Central memory CD8-positive, alpha-beta T cell (primary cell): Measurements from ENCODE around the gene PACSIN2.
"Not testable (repeated sequence)": the region's sequence is repeated elsewhere in the genome, so short reads cannot be mapped to it uniquely, and the experiment has no call there.

Experiments used
- ATAC-seq: fragments of 150-1000 bp; cut with Tn5 transposase; replicated peaks from 2 replicates; pipeline ENCODE4 v1.10.0; 2022; ENCODE audit warnings: mild to moderate bottlenecking, moderate FRiP score, moderate number of reproducible peaks; ENCODE audit not compliant: poor library complexity, severe bottlenecking; ENCODE audit errors: extremely low read depth
- DNase-seq, 2 donors: peaks; one replicate each; pipeline ENCODE4 v3.0.0; 2021; ENCODE audit warnings: low spot score in 2 of 2
- H3K27ac Mint-ChIP-seq: one replicate; pipeline ENCODE4 v1.8.0; 2022; ENCODE audit warnings: low read depth, mild to moderate bottlenecking, moderate library complexity, mixed read lengths
- H3K27me3 Mint-ChIP-seq: one replicate; pipeline ENCODE4 v1.8.0; 2022; ENCODE audit warnings: mixed read lengths
- H3K36me3 Mint-ChIP-seq: one replicate; pipeline ENCODE4 v1.8.0; 2022; ENCODE audit warnings: mild to moderate bottlenecking, moderate library complexity, mixed read lengths; ENCODE audit not compliant: insufficient read depth
- H3K4me1 Mint-ChIP-seq: one replicate; pipeline ENCODE4 v1.8.0; 2022; ENCODE audit warnings: mixed read lengths
- H3K4me3 Mint-ChIP-seq: one replicate; pipeline ENCODE4 v1.8.0; 2022; ENCODE audit warnings: mild to moderate bottlenecking, moderate library complexity, mixed read lengths
- H3K9me3 Mint-ChIP-seq: one replicate; pipeline ENCODE4 v1.8.0; 2022; ENCODE audit warnings: mixed read lengths

Gene PACSIN2

DNA sequence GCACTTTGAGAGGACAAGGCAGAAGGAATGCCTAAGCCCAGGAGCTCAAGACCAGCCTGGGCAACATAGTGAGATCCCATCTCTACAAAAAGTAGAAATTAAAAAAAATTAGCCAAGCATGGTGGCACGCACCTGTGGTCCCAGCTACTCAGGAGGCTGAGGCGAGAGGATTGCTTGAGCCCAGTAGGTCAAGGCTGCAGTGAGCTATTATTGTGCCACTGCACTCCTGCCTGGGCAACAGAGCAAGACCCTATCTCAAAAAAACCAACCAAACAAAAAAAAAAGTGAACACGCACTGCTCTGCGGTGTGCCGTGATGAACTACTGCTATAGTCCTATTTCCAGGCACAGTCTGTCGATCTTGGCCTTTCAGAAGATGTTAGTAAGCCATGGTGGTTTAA is 97.6 kb downstream of the PACSIN2 start:
- peaks cover 36% of the 10 kb centered on the region for H3K4me1 Mint-ChIP-seq
- H3K27me3 Mint-ChIP-seq, result not testable (repeated sequence)

DNA sequence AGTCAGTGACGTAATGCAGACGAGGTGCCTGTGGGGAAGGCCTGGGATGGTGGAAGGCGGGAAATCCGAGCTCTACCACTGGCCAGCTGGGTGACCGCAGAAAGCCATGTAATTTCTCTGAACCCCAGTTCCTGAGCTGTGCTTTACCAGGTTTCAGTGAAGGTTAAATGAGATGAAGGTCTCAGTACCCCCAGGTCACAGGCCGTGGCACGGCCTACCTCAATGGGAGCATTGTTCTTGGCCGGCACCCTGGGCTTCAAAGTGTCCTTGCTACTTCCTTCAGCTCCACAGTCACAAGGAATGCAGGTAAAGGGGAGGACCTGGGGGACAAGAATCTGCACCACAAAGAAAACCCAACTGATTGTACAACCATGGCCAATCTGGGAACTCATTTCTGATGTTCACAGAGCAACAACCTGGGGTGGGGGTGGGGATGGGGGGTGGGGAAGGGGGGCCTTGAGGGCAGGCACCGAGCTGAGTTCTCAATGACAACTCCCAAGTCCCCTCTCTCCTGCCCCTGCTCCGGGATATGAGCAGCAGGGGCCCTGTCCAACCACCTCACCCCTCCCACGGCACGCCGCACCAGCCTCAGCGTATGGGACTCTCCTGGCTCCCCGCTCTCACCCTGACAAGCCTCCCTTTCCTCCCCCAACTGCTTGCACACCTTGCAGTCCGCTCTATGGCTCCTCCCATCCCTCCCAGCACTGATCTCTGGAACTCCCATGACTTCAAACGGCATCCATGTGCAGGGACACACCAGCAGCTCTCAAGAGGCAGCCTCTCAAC is 98.8 kb downstream of the PACSIN2 start:
- Mint-ChIP-seq H3K4me1 (peaks cover 31% of the 10 kb centered on the region), H3K4me3 (no peak overlapping the region), H3K27me3 (no peaks in the 10 kb centered on the region), H3K27ac (no peak overlapping the region), H3K9me3 (no peaks in the 10 kb centered on the region), H3K36me3 (peaks cover 12% of the 10 kb centered on the region)
- DNase-seq, result no peak
- ATAC-seq, result no peak

More for the DNA sequence above, 97.6 kb downstream of the PACSIN2 start:
- H3K36me3 Mint-ChIP-seq, DNase-seq, H3K27ac Mint-ChIP-seq, H3K4me3 Mint-ChIP-seq, ATAC-seq, H3K9me3 Mint-ChIP-seq: not testable (repeated sequence)

DNA sequence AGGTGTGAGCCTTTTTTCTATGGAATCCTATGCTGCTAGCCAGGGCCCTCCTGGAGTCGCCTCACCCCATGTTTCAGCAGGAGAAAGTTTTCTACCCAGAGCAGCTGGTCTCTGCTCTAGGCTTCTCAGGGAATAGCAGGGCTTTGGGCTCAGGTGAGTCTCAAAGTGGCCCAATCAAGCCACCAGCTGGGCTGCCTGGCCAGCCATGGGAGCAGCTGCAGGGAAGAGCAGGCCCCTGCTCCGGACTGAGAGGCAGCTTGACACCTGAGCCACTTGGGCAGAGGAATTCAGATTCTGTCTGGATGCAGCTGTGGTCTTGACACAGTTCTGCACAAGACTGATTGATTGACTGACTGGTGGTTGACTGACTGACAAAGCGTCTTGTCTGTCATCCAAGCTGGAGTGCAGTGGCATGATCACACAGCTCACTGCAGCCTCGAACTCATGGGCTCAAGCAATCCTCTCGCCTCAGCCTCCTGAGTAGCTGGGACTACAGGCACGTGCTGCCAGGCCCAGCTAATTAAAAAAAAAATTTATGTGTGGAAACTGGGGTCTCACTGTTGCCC is 100.4 kb downstream of the PACSIN2 start:
- ATAC-seq, result no peak
- Mint-ChIP-seq H3K27me3 (no peaks in the 10 kb centered on the region), H3K36me3 (peaks cover 10% of the 10 kb centered on the region), H3K4me3 (no peak overlapping the region), H3K9me3 (no peaks in the 10 kb centered on the region), H3K4me1 (peaks cover 24% of the 10 kb centered on the region), H3K27ac (no peak overlapping the region)
- no peak for DNase-seq

DNA sequence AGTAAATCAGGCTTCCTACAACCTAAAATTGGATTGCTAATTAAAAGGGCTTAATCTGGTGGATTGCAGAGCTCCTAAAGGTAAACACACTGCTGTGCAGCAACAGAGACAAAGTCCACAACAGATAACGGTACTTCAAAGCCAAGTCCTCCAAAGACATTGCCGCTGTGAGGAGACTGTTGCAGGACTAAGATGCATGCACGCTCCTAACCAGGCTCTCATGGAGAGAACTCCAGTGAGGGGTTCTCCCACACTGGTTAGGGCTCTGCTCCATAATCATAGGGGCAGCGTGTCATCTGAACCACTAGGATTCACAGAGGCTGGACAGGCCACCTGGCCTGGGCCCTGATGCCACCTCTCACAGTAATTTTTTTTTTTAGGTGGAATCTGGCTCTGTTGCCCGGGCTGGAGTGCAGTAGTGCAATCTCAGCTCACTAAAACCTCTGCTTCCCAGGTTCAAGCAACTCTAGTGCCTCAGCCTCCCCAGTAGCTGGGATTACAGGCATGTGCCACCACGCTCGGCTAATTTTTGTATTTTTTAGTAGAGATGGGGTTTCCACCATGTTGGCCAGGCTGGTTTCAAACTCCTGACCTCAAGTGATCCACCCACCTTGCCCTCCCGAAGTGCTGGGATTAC is 101.0 kb downstream of the PACSIN2 start:
- Mint-ChIP-seq H3K9me3 (no peaks in the 10 kb centered on the region), H3K36me3 (peaks cover 11% of the 10 kb centered on the region), H3K4me1 (peaks cover 24% of the 10 kb centered on the region), H3K27ac (no peak overlapping the region), H3K4me3 (no peak overlapping the region), H3K27me3 (no peaks in the 10 kb centered on the region)
- DNase-seq (no peak), ATAC-seq (no peak)

DNA sequence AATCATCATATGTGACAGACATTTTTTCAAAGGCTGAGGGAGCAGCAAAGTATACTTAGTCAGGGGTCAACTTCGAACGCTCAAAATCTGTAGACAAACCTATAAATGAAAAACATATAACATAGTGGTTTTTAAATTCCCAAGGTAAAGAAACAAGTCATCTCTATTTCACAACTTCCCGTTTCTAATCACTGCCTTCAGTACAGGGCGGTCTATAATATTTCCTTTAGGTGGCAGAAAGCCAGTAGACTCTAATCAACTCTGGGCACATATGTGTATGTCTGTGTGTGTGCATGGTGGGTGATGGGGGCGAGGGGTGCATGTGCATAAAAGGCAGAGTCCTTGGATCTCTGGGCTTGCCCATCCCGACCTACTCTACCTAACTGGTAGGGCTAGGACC is 102.9 kb downstream of the PACSIN2 start:
- peaks cover 11% of the 10 kb centered on the region for H3K36me3 Mint-ChIP-seq
- no peaks in the 10 kb centered on the region for H3K27me3 Mint-ChIP-seq
- DNase-seq (no peak), ATAC-seq (no peak)
- H3K4me1 Mint-ChIP-seq, result peaks cover 17% of the 10 kb centered on the region
- no peak overlapping the region for H3K27ac Mint-ChIP-seq
- no peaks in the 10 kb centered on the region for H3K9me3 Mint-ChIP-seq
- no peak overlapping the region for H3K4me3 Mint-ChIP-seq

DNA sequence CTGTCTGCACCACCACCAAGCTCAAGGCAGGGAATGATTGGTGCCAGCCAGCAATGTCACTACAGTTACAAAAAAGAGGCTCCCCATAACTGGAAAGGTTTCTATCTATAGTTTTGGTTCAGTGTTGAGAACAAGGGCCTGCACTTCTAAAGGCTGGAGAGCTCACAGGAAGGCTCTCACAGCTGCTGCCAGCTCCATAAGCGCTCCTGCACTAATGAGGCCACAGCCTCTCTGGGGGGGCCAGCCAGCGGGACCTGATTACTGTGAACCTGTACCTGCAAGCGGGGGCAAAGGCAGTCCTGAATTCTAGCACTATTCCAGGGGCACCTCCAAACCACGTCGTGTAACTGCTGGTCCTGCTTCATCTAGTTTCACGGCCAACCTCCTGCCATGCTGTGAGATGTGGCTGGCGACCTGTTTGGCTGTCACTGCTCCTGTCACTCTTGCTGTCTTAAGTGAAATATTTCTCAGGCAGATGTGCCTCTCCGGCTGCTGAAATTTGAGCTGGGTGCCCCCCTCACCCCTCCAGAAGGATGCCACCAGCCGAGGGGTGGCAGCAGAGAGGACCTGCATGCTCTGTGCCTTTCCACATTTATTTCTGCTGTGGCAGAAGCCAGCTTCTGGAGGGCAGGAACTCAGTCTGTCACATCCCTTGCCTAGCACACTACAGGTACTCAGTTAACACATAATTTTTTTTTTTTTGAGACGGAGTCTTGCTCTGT is 104.6 kb downstream of the PACSIN2 start:
- Mint-ChIP-seq H3K27ac (no peak overlapping the region), H3K4me3 (no peak overlapping the region), H3K27me3 (no peaks in the 10 kb centered on the region), H3K9me3 (no peaks in the 10 kb centered on the region), H3K4me1 (peaks cover 7% of the 10 kb centered on the region), H3K36me3 (peaks cover 6% of the 10 kb centered on the region)
- ATAC-seq (no peak), DNase-seq (no peak)

DNA sequence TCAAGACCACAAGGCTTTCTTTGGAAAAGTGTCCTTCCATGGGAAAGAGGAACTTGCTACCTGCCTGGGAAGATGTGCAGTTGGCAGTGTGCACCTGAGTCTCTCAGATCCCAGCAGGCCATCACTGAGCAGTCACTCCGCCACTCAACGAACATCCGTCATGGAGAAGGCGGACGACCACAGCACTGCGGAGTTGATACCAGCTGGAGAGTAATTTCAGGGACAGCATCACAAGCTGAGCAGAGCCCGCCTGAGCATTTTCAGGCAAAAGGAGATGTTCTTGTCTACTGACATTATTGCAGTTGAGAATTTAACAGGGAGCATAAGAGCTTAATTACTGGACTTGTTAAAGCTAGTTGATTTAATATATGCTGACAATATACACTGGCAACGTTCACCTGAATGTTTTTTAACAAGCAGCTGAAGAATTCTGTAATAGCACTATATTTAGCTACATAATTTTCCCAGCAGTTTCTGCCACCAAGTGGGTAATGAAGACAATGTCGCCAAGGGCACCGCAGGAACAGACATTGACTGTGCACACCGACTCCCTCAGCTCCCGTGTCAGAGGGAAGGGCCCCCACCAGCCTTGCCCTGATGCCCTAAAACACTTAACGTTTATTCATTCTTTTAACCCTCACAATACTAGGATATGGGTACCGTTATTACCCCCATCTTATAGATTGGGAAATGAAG is 105.4 kb downstream of the PACSIN2 start:
- H3K27ac Mint-ChIP-seq, result no peak overlapping the region
- H3K27me3 Mint-ChIP-seq, result no peaks in the 10 kb centered on the region
- H3K9me3 Mint-ChIP-seq, result no peaks in the 10 kb centered on the region
- H3K4me1 Mint-ChIP-seq, result no peaks in the 10 kb centered on the region
- DNase-seq, result no peak
- H3K4me3 Mint-ChIP-seq, result no peak overlapping the region
- no peak for ATAC-seq
- H3K36me3 Mint-ChIP-seq, result peaks cover 6% of the 10 kb centered on the region

DNA sequence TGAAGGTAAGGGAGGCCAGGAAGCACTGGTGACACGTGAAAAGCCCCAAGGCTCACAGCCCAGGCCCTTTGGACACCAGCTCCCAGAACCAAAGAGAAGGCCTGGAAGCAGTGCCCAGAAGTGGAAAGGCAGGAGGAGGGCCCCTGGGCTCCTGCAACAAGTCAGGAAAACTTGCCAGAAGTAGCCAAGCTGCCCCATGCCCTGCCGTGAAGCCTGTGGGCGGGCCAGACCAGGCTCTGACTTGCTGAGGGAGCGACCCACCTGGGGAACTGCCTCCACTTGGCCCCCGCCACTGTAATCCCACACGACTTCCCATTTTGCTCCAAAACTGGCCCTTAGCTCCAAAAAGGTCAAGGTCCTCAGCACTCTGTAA is 106.6 kb downstream of the PACSIN2 start:
- DNase-seq (no peak), ATAC-seq (no peak)
- no peak overlapping the region for H3K4me3 Mint-ChIP-seq
- H3K4me1 Mint-ChIP-seq, result no peaks in the 10 kb centered on the region
- H3K9me3 Mint-ChIP-seq, result no peaks in the 10 kb centered on the region
- no peaks in the 10 kb centered on the region for H3K27me3 Mint-ChIP-seq
- H3K36me3 Mint-ChIP-seq, result peaks cover 8% of the 10 kb centered on the region
- no peak overlapping the region for H3K27ac Mint-ChIP-seq

DNA sequence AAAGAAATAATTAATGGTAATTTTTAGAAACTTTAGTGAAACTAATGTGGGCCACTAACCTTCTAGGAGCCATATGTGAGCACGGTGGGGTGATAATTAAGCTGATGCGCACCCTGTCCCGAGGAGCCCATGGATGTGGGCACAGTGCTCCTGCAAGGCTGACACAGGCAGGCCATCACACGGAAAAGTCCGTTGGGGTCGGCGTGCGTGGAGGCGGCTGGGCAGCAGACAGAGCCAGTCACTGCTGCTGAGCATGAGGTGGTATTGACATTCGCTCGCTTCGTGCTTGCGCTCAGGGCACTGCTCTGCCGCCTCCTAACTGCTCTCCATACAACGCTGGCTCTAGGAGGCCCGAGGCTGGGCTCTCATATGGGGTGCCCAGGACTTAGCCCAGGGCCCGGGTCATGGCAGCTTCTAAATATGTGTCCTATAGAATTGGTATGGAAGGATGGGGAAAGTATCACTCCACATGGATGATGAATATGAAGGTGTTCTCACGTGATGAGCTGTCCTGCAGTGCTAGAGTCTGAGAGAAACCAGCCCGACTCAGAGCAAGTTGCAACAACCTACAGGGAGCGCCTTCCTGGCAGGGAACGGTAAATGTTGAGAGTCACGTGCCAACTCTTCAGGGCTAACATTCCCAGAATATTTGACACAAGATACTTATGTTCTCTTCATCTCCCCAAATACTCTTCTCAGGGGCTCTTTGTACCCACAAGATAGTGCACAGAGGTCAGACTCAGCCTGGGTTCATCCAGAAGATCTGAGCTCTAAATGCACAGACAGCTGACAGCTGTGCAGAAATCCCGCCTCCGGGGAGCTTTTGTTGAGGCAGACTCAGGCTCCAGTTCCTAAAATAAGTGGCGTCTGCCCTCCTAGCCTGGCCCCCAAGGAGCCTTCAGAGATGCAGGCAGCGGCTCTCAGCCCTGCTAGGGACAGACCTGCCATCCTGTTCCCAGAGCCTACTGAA is 107.3 kb downstream of the PACSIN2 start:
- Mint-ChIP-seq H3K27me3 (no peaks in the 10 kb centered on the region), H3K36me3 (peaks cover 9% of the 10 kb centered on the region), H3K4me3 (no peak overlapping the region), H3K4me1 (no peaks in the 10 kb centered on the region), H3K9me3 (no peaks in the 10 kb centered on the region), H3K27ac (no peak overlapping the region)
- ATAC-seq, result no peak
- no peak for DNase-seq

DNA sequence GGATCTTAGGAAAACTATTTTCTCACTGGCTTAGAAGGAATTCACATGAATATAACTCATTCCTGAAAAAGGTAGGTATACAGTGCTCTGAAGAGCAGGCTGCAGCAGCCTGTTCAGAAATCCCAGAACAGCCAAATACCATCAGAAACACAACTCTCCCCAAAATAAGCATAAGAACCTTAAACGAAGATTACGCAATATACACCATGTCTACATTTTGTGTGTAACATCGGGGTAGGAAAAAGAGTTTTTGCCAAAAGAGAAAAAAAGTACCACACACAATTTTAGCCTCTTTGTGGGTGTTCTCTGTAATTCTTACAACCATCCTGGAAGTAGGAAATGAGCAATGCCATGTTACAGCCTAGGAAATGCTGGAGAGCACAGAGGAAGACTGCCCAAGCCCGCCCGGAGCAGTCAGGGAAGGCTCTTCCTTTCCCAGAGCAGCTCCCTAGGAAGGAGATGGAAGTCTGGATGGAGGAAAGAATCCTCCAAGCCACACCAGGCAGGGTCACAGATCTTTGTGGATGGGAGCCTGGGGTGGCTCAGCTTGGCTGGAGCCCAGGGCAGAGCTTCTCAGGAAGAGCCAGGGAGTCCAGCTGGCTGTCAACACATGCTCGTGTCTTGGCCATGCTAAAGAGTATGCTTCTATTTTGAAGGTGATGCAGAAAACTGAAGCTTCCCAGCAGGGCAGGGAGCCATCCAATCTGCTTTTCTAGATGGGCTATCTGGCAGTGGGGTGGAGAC is 108.2 kb downstream of the PACSIN2 start:
- DNase-seq, result no peak
- Mint-ChIP-seq H3K36me3 (peaks cover 10% of the 10 kb centered on the region), H3K27me3 (no peaks in the 10 kb centered on the region), H3K27ac (peak overlapping the region; percentile 35), H3K9me3 (no peaks in the 10 kb centered on the region), H3K4me1 (no peaks in the 10 kb centered on the region), H3K4me3 (no peak overlapping the region)
- no peak for ATAC-seq

DNA sequence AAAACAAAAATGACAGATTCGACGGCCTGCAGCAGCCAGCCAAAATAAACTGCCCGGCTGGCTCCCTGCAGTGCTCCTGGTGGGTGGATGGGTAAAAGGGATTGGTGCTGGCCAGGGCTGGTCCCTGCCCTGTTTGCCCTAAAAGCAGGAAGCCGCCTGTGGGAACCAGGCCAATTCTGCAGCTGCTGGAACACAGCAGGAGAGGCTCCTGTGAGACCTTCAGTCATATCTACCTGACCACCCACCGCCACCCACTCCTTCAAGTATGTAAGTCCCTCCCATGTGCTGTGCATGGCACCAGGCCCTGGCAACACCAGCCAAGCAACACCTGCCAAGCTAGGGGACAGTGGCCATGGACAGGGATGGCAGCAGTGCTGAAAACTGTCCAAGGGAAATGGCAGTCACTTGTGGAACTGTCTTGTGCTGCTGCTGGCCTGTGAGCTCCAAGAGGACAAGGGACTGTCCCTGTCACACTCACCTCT is 109.2 kb downstream of the PACSIN2 start:
- no peaks in the 10 kb centered on the region for H3K4me1 Mint-ChIP-seq
- H3K27ac Mint-ChIP-seq, result no peak overlapping the region
- H3K27me3 Mint-ChIP-seq, result no peaks in the 10 kb centered on the region
- H3K36me3 Mint-ChIP-seq, result peaks cover 8% of the 10 kb centered on the region
- DNase-seq, result no peak
- ATAC-seq, result no peak
- H3K9me3 Mint-ChIP-seq, result no peaks in the 10 kb centered on the region
- H3K4me3 Mint-ChIP-seq, result no peak overlapping the region
